GM12872 (cell line): ENCODE measurements around the gene MAP2K6.

Source experiments
- TF ChIP-seq, protein P1 (sequence below): IDR thresholded peaks from 3 replicates; pipeline ENCODE4 v1.5.1; 2011; ENCODE audit warnings: low read depth, mild to moderate bottlenecking, low read length, moderate library complexity; ENCODE audit not compliant: insufficient read depth

The MAP2K6 gene

GRCh38 chr17:69588316-69588715 lies 173.8 kb downstream of the MAP2K6 start:
- TF ChIP-seq, protein P1, sequence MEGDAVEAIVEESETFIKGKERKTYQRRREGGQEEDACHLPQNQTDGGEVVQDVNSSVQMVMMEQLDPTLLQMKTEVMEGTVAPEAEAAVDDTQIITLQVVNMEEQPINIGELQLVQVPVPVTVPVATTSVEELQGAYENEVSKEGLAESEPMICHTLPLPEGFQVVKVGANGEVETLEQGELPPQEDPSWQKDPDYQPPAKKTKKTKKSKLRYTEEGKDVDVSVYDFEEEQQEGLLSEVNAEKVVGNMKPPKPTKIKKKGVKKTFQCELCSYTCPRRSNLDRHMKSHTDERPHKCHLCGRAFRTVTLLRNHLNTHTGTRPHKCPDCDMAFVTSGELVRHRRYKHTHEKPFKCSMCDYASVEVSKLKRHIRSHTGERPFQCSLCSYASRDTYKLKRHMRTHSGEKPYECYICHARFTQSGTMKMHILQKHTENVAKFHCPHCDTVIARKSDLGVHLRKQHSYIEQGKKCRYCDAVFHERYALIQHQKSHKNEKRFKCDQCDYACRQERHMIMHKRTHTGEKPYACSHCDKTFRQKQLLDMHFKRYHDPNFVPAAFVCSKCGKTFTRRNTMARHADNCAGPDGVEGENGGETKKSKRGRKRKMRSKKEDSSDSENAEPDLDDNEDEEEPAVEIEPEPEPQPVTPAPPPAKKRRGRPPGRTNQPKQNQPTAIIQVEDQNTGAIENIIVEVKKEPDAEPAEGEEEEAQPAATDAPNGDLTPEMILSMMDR: no peak

- TF ChIP-seq, protein P1: no peak
Observed at GRCh38 chr17:69588827-69589239, 174.3 kb downstream of the MAP2K6 start.

DNA sequence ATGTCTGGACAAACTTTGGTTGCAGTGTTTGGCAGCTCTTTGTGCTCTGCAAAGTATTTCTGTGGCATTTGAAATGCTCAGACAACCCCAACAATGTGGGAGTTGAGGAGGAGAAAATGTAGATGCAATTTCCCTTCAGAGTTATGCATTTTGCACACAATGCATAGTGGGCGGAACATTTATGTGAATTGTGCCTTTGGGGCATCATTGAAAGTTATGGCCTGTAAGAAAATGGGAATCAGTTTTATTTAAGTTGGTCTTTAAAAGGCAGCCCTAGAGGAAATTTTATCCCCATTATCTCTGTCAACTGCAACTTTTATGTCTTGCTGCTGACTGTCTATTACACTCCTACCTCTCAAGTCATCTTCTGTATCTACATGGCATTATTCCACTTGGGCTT lies 176.2 kb downstream of the MAP2K6 start:
- TF ChIP-seq, protein P1: no peak

- TF ChIP-seq, protein P1: no peak
Observed at GRCh38 chr17:69592692-69593350, 178.3 kb downstream of the MAP2K6 start.

DNA sequence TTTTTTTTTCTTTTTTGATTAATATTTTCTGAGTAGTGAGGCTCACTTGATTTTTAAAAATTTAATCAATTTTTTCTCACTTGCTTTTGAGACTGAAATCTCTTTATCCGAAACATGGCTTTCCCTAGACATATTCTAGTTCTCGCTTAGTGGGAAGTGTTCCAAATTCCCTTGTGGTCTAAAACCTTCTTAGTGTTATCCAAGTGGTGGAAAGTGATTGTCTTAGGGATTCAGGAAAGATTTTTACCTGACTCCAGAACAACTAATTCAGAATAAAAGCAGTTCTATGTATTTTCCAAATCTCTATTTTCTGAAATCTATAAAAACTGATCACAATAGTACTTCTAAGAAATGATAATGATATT lies 178.8 kb downstream of the MAP2K6 start:
- TF ChIP-seq, protein P1: no peak

DNA sequence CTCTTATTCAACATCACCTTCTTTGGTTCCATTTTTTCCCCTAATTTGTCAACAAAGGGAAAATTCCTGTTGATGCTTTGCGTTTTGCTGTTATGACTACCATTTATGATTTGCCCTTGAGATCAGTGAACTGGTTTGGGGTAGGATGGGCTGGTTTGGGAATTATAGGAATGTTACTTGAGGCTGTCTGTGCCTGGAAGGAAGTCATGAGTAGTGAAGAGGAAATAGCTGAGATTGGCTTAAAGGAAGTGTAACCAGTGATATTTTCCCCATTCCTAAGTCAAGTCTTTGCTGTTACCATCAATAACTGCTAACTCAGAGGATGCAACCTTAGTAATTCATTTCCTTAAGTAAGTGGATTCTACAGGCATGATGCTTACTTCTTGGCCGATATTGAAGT lies 179.2 kb downstream of the MAP2K6 start:
- TF ChIP-seq, protein P1: no peak

DNA sequence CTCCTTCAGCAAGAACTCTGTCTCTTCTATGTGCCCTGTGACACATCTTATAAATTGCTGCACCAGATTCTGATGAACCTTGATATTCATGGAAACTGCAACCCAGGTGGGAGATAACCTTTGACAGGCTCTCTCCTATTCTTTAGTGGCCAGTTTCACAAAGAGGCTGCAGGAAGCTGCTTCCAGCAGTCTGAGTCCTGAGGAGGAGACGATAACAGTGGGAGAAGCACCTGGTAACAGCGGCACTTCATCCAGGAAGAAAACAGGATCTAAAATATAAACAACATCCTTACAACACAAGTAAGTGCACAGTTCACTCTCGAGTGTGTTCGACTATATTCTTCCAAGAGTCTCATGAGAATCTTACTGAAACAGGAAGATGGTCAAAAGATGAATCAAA lies 180.1 kb downstream of the MAP2K6 start:
- TF ChIP-seq, protein P1: no peak
